ENCODE results near the gene KCNF1. TPM values are rescaled to one million over a fixed set of nuclear protein-coding genes. Genes with fewer than 3 reads are reported as not detected.
A peak's percentile ranks its signal among the peaks of the same experiment; 100 is the strongest.

Gene KCNF1
- total RNA-seq, 1 donor from 2014 or later, result 7.7 TPM

GRCh38 chr2:10900216-10901109 is 11.3 kb upstream of the KCNF1 start:
- peak; percentile 49 for DNase-seq
- Mint-ChIP-seq H3K27me3 (ENCODE audit: unreplicated experiment) (peaks cover 15% of the 10 kb centered on the region), H3K4me1 (ENCODE audit: low read depth, unreplicated experiment) (peaks cover 13% of the 10 kb centered on the region), H3K9me3 (ENCODE audit: unreplicated experiment) (peaks cover 10% of the 10 kb centered on the region), H3K36me3 (ENCODE audit: unreplicated experiment) (peaks cover 14% of the 10 kb centered on the region), H3K4me3 (ENCODE audit: unreplicated experiment) (no peak overlapping the region), H3K27ac (ENCODE audit: unreplicated experiment) (peak overlapping the region; percentile 74)
- TF ChIP-seq CTCF (IDR thresholded peaks at IDR 0.05; ENCODE audit: partially characterized antibody, unreplicated experiment), result peak; percentile 37

DNA sequence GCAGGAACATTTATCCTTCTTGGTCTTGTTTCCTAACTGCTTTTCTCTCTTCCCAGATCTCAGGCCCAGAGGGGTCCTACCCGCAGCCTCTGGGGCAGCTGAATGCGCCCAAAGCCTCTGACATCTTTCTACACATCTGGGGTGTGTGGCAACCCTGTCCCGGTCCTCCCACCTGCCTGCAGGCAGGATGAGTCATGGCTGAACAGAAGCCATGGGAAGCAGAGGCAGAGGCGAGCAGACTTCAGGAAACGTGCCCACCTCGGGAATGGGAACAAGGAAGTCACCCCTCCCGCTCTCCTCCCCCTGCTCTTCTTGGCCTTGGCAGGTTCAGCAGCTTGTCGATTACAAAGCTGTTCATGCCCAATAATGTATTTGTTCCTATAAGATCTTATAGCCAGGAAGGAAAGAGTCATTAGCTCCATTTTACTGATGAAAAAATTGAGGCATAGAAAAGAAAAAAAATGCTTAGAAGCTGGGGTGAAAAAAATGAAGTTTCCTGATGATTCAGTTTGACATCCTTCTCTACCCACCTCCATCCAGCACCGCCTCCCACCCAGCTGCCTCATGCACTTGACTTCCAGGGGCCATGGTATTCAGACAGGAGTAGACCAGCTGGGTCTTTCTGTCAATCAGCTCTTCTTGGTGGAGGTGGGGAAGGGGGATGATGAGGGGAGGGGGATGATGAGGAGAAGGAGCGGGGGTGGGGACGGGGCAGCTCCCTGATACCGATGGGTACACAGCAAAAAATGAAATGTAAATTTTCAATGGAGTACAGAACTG is 10.4 kb upstream of the KCNF1 start:
- Mint-ChIP-seq H3K27me3 (ENCODE audit: unreplicated experiment) (peaks cover 12% of the 10 kb centered on the region), H3K27ac (ENCODE audit: unreplicated experiment) (peak overlapping the region; percentile 87), H3K4me3 (ENCODE audit: unreplicated experiment) (peak overlapping the region; percentile 45), H3K9me3 (ENCODE audit: unreplicated experiment) (peaks cover 10% of the 10 kb centered on the region), H3K4me1 (ENCODE audit: low read depth, unreplicated experiment) (peaks cover 13% of the 10 kb centered on the region), H3K36me3 (ENCODE audit: unreplicated experiment) (peaks cover 14% of the 10 kb centered on the region)
- TF ChIP-seq CTCF (IDR thresholded peaks at IDR 0.05; ENCODE audit: partially characterized antibody, unreplicated experiment), result no peak
- peak; percentile 52 for DNase-seq

DNA sequence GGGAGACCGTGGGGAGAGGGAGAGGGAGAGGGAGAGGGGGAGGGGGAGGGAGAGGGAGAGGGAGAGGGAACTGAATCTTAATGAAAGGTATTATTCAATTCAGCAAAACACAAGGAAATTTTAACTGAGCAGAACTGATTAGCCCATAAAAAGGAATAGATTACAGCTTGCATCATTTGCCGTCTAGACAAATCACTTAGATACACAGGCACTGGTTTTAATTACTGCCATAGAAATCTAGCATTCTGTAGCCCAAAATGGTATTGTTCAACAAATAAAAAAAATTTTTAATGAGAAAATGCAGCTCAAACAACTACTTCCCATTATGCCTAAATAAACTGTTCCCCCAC is 7.9 kb upstream of the KCNF1 start:
- H3K27me3 Mint-ChIP-seq (ENCODE audit: unreplicated experiment), result peaks cover 16% of the 10 kb centered on the region
- H3K4me3 Mint-ChIP-seq (ENCODE audit: unreplicated experiment), result no peak overlapping the region
- H3K27ac Mint-ChIP-seq (ENCODE audit: unreplicated experiment), result peak overlapping the region; percentile 56
- peaks cover 8% of the 10 kb centered on the region for H3K36me3 Mint-ChIP-seq (ENCODE audit: unreplicated experiment)
- no peak for TF ChIP-seq CTCF (IDR thresholded peaks at IDR 0.05; ENCODE audit: partially characterized antibody, unreplicated experiment)
- H3K4me1 Mint-ChIP-seq (ENCODE audit: low read depth, unreplicated experiment), result peaks cover 21% of the 10 kb centered on the region
- DNase-seq, result no peak
- peaks cover 10% of the 10 kb centered on the region for H3K9me3 Mint-ChIP-seq (ENCODE audit: unreplicated experiment)

DNA sequence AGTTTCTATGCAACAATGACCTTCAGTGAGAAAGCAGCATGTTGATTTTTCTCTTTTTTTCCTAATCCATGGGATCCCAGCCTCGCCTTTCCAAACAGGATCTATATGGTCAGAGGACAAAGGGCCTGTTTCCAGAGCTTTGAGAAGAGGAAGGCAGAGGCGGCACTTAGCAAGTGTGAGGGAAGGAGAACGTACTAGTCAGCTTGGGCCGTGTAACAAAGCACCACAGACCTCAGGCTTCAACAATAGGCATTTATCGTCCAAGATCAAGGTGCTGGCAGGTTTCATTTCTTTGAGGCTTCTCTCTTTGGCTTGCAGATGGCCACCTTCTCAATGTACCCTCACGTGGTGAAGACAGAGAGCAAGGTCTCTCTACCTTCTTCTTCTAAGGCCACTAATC is 7.3 kb upstream of the KCNF1 start:
- H3K27me3 Mint-ChIP-seq (ENCODE audit: unreplicated experiment), result peaks cover 17% of the 10 kb centered on the region
- H3K4me3 Mint-ChIP-seq (ENCODE audit: unreplicated experiment), result no peak overlapping the region
- peaks cover 10% of the 10 kb centered on the region for H3K9me3 Mint-ChIP-seq (ENCODE audit: unreplicated experiment)
- H3K36me3 Mint-ChIP-seq (ENCODE audit: unreplicated experiment), result peaks cover 8% of the 10 kb centered on the region
- no peak overlapping the region for H3K27ac Mint-ChIP-seq (ENCODE audit: unreplicated experiment)
- TF ChIP-seq CTCF (IDR thresholded peaks at IDR 0.05; ENCODE audit: partially characterized antibody, unreplicated experiment), result no peak
- no peak for DNase-seq
- H3K4me1 Mint-ChIP-seq (ENCODE audit: low read depth, unreplicated experiment), result peaks cover 27% of the 10 kb centered on the region

All from glutamatergic neuron (in vitro differentiated cells).